ENCODE measurements around the gene HIF3A.

The HIF3A gene

GRCh38 chr19:46339446-46339845, 42.6 kb downstream of the HIF3A start:
- Histone ChIP-seq H3K36me3 (no peaks in the 10 kb centered on the region), H3K4me1 (no peaks in the 10 kb centered on the region), H3K4me3 (ENCODE audit: low read depth, low read length) (no peak overlapping the region), H3K9me3 (no peaks in the 10 kb centered on the region), H3K27me3 (no peaks in the 10 kb centered on the region; the same call in 1 of the 2 replicates)
- TF ChIP-seq, protein P1, sequence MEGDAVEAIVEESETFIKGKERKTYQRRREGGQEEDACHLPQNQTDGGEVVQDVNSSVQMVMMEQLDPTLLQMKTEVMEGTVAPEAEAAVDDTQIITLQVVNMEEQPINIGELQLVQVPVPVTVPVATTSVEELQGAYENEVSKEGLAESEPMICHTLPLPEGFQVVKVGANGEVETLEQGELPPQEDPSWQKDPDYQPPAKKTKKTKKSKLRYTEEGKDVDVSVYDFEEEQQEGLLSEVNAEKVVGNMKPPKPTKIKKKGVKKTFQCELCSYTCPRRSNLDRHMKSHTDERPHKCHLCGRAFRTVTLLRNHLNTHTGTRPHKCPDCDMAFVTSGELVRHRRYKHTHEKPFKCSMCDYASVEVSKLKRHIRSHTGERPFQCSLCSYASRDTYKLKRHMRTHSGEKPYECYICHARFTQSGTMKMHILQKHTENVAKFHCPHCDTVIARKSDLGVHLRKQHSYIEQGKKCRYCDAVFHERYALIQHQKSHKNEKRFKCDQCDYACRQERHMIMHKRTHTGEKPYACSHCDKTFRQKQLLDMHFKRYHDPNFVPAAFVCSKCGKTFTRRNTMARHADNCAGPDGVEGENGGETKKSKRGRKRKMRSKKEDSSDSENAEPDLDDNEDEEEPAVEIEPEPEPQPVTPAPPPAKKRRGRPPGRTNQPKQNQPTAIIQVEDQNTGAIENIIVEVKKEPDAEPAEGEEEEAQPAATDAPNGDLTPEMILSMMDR (IDR thresholded peaks at IDR 0.05; ENCODE audit: low read depth, low read length) = no peak
- DNase-seq = no peak

DNA sequence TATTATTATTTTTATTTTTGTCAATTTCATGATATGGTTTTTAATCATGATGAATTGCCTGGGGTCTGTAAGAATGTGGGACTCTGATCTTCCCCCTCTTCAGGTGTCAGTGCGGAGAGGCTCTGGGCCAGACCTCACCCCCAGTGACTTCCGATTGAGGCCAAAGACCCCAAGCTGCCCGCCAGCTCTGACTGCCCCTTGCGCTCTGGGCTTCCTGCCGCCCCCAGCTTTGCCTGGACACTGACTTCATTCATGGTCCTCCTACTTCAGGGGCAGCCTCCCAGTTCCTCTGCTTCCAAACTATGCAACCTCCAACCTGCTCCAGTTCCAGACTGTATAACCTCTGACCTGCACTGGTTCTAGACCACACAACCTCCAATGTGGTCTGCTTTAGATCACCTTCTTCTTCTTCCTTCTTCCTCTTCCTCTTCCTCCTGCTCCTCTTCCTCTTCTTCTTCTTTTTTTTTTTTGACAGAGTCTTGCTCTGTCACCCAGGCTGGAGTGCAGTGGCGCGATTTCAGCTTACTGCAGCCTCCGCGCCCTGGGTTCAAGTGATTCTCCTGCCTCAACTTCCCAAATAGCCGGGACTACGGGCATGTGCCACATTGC, 43.3 kb downstream of the HIF3A start:
- no peaks in the 10 kb centered on the region for H3K9me3 ChIP-seq
- DNase-seq = no peak
- no peaks in the 10 kb centered on the region for H3K36me3 ChIP-seq
- TF ChIP-seq, protein P1 (IDR thresholded peaks at IDR 0.05; ENCODE audit: low read depth, low read length) = no peak
- H3K4me1 ChIP-seq = no peaks in the 10 kb centered on the region
- no peaks in the 10 kb centered on the region; the same call in 1 of the 2 replicates for H3K27me3 ChIP-seq
- H3K4me3 ChIP-seq (ENCODE audit: low read depth, low read length) = no peak overlapping the region

DNA sequence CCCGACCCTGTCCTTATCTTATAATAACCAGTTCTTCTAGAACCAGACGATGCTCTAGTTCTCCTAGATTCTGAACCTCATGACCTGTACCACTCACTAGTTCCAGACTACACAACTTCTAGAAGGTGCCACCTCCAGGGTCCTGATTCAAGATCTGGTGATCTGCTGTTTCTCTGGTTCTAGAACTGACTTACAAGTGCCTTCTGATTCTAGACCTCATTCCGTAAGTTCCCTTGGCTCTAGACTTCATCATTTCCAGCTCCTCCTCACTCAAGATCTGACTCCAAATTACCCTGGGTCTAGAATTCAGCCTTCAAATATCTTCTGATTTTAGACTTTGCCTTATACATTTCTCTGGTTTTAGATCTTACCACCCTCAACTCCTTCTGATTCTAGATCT, 45.1 kb downstream of the HIF3A start:
- H3K4me1 ChIP-seq = no peaks in the 10 kb centered on the region
- TF ChIP-seq, protein P1 (IDR thresholded peaks at IDR 0.05; ENCODE audit: low read depth, low read length) = no peak
- no peaks in the 10 kb centered on the region; the same call in 1 of the 2 replicates for H3K27me3 ChIP-seq
- DNase-seq = no peak
- H3K9me3 ChIP-seq = no peaks in the 10 kb centered on the region
- H3K36me3 ChIP-seq = no peaks in the 10 kb centered on the region
- no peak overlapping the region for H3K4me3 ChIP-seq (ENCODE audit: low read depth, low read length)

- Histone ChIP-seq H3K4me1 (no peaks in the 10 kb centered on the region; the same call in 1 of the 2 replicates), H3K27me3 (no peaks in the 10 kb centered on the region; the same call in 1 of the 2 replicates), H3K36me3 (peaks cover 9% of the 10 kb centered on the region), H3K9me3 (no peaks in the 10 kb centered on the region), H3K4me3 (ENCODE audit: low read depth, low read length) (no peak overlapping the region)
- no peak for DNase-seq
- TF ChIP-seq, protein P1 (IDR thresholded peaks at IDR 0.05; ENCODE audit: low read depth, low read length) = no peak
These were observed 47.5 kb downstream of the HIF3A start for GRCh38 chr19:46344363-46344762.

- Histone ChIP-seq H3K4me1 (peaks cover under 1% of the 10 kb centered on the region; the same call in 1 of the 2 replicates), H3K9me3 (no peaks in the 10 kb centered on the region), H3K4me3 (ENCODE audit: low read depth, low read length) (no peak overlapping the region), H3K36me3 (peaks cover 9% of the 10 kb centered on the region), H3K27me3 (no peaks in the 10 kb centered on the region; the same call in 1 of the 2 replicates)
- TF ChIP-seq, protein P1 (IDR thresholded peaks at IDR 0.05; ENCODE audit: low read depth, low read length) = no peak
- no peak for DNase-seq
These were observed 48.3 kb downstream of the HIF3A start for GRCh38 chr19:46345157-46345556.

GRCh38 chr19:46346821-46347571, 50.2 kb downstream of the HIF3A start, which contains the start of gene PPP5C:
Gene PPP5C, plus strand, starts transcription at chr19:46347087. Its CDS starts 10 bp downstream, at chr19:46347097.
- Histone ChIP-seq H3K36me3 (peaks cover 10% of the 10 kb centered on the region), H3K9me3 (no peaks in the 10 kb centered on the region), H3K4me3 (ENCODE audit: low read depth, low read length) (peak within 1 kb of the TSS; percentile 96), H3K27me3 (no peaks in the 10 kb centered on the region), H3K4me1 (peaks cover 3% of the 10 kb centered on the region; the same call in 1 of the 2 replicates)
- TF ChIP-seq, protein P1 (IDR thresholded peaks at IDR 0.05; ENCODE audit: low read depth, low read length) = peak; percentile 92
- peak; percentile 96 for DNase-seq

Data from BE2C (cell line).